MM.1S (cell line): ENCODE measurements around the gene GRPR.

ENCODE experiments used
- CTCF ChIP-seq: fragments of 300-600 bp; sonication (generic); IDR thresholded peaks from 2 replicates; pipeline ENCODE4 v1.5.1; 2016; ENCODE audit warnings: antibody characterized with exemption, low read length, mixed read lengths
- EZH2 ChIP-seq: fragments of 300-600 bp; sonication (generic); optimal IDR thresholded peaks from 2 replicates; pipeline ENCODE3; 2017; ENCODE audit warnings: low read depth, mild to moderate bottlenecking, antibody characterized with exemption, low read length, mixed read lengths

- TF ChIP-seq CTCF (no peak), EZH2 (no peak)
These were observed 836 bp downstream of the GRPR start for GRCh38 chrX:16124201-16124600.
